ENCODE data around the gene SLFN12L.
"Not testable (repeated sequence)": the region's sequence is repeated elsewhere in the genome, so short reads cannot be mapped to it uniquely, and the experiment has no call there.

Gene SLFN12L

GRCh38 chr17:35541434-35541833 lies 4.0 kb upstream of the SLFN12L start:
- no peak for DNase-seq

GRCh38 chr17:35540589-35541404 lies 3.3 kb upstream of the SLFN12L start:
- DNase-seq, result peak; percentile 36 to 37

GRCh38 chr17:35539659-35540026 lies 2.2 kb upstream of the SLFN12L start:
- no peak for DNase-seq

DNA sequence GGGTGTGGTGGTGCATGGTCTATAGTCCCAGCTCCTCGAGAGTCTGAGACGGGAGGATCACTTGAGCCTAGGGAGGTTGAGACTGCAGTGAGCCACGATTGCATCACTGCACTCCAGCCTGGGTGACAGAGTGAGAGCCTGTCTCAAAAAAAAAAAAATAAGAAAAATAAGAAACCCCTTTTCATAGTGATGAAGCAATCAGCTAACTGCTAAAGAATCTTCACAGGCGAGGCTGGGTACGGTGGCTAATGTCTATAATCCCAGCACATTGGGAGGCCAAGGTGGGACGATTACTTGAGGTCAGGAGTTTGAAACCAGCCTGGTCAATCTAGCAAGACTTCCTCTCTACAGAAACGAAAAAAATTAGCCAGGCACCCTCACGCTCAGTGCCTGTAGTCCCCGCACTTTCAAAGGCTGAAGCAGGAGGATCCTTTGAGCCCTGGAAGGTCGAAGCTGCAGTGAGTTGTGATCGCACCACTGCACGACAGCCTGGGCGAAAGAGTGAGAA lies 760 bp downstream of the SLFN12L start:
- DNase-seq, result no peak

- not testable (repeated sequence) for DNase-seq
Observed at GRCh38 chr17:35535406-35535805, 2.1 kb downstream of the SLFN12L start.

DNA sequence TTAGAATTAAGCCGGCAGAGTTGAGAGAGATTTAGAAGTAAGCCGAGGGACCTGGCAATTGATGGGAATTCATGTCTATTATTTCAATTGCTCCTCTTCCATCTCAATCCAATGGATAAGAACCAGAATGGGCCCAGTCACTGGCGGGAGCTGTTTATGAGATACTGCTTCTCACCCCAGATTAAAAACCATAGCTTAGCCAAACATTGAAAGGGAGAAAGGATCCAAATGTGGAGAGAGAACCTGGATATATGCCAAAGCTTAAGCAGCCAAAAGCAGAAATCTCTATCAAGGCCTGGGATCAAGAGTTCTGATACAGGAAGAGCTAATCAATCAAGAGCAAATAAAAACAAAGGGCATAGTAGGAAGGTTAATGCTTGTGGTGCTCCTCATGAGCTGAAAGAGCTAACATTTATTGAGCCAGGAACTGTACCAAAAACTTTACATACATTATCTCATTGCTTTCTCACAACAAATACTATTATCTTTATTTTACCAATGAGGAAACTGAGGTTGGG lies 2.8 kb downstream of the SLFN12L start:
- DNase-seq, result no peak

DNA sequence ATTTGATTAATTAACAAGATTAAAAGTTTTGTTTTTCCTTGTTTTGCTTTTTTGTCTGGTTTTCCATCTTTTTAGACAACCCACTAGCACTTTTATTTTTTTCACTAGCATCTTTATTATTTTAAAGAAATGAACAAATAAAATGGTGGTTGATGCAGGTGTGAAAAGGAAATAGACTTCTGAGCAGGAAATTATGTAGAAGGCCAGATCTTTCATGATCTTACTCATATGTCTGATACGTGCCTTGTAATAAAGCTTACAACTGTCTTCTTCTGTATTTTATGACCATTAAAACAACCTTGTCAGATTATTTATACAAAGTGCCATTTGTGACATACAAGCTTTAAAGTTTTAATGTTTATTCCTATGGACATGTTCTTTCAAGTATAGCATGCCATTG lies 6.3 kb downstream of the SLFN12L start:
- no peak for DNase-seq

GRCh38 chr17:35529866-35530265 lies 7.6 kb downstream of the SLFN12L start:
- DNase-seq, result no peak

- DNase-seq, result not testable (repeated sequence)
Observed at GRCh38 chr17:35529326-35529725, 8.2 kb downstream of the SLFN12L start.

DNA sequence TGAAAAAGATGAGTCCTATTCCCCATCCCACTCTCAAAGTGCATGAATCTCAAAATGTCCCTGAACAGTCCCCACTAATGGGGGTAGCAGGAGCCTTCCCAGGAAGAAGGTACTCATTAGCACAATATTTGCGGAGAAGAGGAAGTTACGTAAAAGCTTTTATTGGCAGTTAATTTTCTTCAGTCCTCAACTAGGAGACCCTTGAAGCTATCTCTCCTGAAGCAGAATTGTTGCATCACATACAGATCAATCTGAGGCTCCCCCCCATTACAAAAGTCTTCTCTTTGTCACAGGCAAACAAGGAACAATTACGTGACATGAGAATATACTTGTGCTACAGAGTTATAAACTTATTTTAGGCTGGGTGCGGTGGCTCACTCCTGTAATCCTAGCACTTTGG lies 14.2 kb downstream of the SLFN12L start:
- no peak for DNase-seq

DNA sequence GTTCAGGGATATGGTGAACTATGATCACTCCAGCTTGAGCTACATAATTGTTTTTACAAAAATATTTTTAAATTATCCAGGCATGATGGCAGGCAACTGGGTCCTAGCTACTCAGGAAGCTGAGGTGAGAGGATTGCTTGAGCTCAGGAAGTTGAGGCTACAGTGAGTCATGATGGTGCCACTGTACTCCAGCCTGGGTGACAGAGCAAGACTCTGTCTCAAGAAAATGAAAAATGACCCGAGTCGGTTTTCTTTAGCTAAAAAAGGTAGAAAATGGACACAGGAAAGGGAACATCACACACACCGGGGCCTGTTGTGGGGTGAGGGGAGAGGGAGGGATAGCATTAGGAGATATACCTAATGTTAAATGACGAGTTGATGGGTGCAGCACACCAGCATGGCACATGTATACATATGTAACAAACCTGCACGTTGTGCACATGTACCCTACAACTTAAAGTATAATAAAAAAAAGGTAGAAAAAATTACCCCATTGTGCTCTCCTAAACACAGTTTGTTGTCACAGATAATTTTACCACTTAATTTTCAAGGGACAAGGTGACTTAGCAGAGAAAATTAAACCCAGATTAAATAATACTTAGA lies 15.7 kb downstream of the SLFN12L start:
- DNase-seq, result not testable (repeated sequence)

DNA sequence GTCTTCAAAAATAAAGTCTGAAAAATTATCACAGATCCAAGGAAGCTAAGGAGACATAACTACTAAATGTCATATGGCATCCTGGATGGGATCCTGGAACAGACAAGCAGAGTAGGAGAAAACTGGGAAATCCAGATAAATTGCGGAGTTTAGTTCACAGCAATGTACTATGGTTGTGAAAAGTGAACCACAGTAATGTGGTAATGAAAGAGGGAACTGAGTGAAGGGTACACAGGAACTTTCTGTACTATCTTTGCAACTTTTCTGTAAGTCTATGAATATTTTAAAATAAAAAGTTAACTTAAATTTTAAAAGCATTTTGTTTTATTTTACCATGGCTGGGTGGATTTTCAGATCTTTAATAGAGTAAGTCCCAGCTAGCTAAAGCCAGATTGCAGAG lies 16.3 kb downstream of the SLFN12L start:
- no peak for DNase-seq

GRCh38 chr17:35519906-35520442 lies 17.5 kb downstream of the SLFN12L start:
- DNase-seq, result no peak

GRCh38 chr17:35519439-35519838 lies 18.0 kb downstream of the SLFN12L start:
- no peak for DNase-seq

DNA sequence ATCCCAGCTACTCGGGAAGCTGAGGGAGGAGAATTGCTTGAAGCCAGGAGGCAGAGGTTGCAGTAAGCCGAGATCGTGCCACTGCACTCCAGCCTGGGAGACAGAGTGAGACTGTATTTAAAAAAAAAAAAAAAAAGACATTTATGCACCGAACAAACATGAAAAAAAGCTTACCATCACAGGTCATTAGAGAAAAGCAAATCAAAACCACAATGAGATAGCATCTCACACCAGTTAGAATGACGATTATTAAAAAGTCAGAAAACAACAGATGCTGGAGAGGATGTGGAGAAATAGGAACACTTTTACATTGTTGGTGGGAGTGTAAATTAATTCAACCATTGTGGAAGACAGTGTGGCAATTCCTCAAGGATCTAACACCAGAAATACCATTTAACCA lies 19.0 kb downstream of the SLFN12L start:
- DNase-seq, result not testable (repeated sequence)

- DNase-seq, result no peak
Observed at GRCh38 chr17:35515027-35515426, 22.5 kb downstream of the SLFN12L start.

DNA sequence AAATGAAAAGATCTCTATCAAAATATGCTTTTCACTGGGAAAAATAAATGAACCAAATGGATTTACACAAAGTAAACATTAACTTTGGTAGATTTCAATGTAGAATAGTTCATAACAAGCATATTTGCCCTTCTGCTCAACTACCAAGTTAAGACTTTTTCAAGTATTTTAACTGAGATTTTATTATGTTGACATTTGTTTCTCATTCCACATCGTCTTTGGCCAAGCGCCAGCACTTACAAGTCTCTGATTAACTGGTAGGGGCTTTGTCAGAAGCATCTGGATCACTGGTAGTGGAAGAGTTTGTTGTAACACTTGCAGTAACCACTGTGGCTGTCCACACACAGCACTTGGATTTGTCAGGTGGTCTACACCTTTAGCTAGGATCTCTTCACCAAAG lies 22.9 kb downstream of the SLFN12L start:
- no peak for DNase-seq

GRCh38 chr17:35510052-35510451 lies 27.4 kb downstream of the SLFN12L start:
- DNase-seq, result no peak

DNA sequence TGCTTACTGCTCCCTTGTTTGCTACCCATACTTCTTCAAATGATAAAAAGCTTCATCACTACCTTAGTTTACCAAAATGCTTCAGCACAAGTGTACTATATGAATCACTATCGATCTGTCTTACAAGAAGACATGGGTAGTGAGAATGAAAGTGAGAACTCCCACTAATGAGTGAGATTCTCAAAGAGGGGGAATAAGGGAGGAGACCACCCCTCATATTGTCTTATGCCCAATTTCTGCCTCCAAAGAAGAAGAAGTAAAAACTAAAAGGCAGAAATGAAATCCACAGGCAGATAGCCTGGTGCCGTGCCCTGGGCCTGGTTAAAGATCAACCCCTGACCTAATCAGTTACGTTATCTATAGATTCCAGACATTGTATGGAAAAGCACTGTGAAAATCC lies 29.8 kb downstream of the SLFN12L start:
- not testable (repeated sequence) for DNase-seq

- no peak for DNase-seq
Observed at GRCh38 chr17:35499548-35499947, 37.9 kb downstream of the SLFN12L start.

- DNase-seq, result no peak
Observed at GRCh38 chr17:35498448-35499178, 38.9 kb downstream of the SLFN12L start.

DNA sequence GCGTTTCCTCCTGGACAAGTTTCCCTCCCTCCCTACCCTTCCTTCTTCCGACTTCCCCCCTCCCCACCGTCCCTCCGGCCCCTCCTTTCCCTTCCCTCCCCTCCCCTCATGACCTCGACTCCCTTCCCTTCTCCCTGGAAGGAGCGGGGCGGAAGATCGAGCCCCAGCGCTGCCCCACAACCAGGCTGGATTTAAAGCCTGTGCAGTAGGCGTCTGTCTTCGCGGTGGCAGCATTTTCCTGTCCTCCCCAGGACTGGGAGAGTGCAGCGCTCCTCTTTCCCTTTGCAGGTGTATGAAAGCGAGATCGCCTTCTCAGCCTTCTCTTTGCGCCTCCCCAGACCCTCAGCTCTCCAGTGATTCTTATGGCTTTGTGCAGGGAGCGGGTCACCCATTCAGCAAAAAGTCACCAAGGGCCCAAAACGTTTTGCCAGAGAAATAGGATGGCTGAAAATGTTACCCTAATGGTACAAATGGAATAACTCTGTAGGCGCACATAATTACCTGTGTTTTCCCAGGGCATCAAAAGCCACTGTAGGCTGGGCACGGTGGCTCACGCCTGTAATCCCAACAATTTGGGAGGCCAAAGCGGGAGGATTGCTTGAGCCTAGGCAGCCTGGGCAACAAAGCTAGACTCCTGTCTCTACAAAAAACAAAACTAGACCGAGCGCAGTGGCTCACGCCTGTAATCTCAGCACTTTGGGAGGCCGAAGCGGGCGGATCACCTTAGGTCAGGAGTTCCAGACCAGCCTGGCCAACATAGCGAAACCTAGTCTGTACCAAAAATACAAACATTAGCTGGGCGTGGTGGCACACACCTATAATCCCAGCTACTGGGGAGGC lies 40.8 kb downstream of the SLFN12L start:
- no peak for DNase-seq

Data from stimulated activated CD4-positive, alpha-beta T cell treated with anti-CD3 and anti-CD28 coated beads, Interleukin-2, amount 100 ng/mL, for 48 hours (primary cell).